HG02885 (cell line): ENCODE data around the gene PCSK7.

Experiments used
- ATAC-seq: cut with Tn5 transposase; IDR thresholded peaks from one replicate; pipeline ENCODE4 v1.9.1; 2021; ENCODE audit warnings: mild to moderate bottlenecking; ENCODE audit not compliant: unreplicated experiment, poor library complexity

The PCSK7 gene

DNA sequence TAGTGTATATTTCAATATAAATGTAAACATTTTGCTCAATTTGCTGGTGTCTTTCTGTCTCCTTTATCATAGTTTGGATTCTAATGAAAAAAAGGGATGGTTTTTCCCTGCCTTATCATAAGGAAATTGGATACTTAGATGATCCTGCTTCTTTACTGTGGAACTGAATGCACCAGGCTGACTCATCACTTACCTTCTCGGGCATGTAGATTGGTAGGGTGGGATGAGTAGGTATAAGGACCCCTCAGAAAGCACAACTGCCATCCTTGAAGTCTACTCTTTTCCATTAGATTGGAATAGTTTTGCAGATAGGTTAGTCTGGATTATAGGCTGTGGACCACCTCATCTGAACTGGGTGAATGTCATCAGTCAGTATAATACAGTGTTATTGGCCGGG lies 60.9 kb downstream of the PCSK7 start:
- ATAC-seq = no peak

DNA sequence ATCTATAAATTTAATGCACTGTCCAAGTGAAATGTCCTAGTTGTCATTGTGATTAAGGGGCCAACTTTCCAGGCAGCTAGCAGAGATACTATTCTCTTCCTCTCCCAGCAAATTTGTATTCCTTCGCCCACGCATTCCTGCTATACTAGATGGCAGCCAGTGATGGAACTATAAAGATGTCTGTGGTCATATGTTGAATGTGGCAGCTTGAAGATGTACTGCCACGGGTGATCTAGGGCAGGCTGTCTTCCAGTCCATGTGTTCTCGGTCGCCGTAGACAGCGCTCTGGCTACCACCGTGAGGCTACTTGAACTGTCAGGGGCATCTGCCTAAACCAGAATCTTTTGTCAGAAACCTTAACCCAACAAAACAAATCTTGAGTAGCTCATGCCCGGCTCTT lies 61.7 kb downstream of the PCSK7 start:
- no peak for ATAC-seq

DNA sequence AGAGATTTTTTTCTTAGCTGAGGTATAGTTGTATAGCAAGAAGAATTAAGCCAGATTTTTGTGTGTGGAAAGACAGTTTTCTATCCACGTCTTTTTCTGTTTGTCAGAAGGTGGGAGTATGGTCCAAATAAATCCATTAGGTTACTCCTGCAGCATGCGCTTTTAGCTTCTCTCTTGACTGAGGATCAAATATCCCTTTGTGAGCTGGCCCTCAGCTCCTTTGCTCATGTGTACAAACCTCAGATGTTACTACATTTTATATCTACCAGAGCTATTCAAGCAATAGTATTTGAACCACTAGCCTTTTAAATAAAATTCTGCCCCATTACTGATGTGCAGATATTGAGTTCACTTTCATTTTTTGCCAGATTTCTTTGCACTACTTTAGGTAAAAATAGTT lies 62.1 kb downstream of the PCSK7 start:
- ATAC-seq = no peak

DNA sequence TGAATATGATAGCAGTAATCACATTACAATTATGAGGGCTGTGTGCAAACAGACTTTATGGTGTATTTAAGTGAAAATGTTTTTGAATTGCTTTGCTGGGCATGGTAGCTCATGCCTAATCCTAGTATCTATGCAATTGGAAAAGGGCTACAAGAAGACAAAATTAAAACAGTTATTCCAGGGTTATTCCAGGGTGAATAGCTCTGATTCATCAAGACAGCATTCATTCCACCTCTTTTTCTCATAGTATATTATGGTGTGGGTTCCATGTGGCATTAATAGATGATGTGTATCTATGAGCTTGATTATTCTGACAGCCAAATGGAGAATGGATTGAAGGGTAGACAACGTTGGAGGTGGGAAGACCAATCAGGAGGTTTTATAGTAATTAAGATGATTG lies 65.4 kb downstream of the PCSK7 start:
- ATAC-seq = no peak

GRCh38 chr11:117160826-117161225 lies 71.0 kb downstream of the PCSK7 start:
- no peak for ATAC-seq

DNA sequence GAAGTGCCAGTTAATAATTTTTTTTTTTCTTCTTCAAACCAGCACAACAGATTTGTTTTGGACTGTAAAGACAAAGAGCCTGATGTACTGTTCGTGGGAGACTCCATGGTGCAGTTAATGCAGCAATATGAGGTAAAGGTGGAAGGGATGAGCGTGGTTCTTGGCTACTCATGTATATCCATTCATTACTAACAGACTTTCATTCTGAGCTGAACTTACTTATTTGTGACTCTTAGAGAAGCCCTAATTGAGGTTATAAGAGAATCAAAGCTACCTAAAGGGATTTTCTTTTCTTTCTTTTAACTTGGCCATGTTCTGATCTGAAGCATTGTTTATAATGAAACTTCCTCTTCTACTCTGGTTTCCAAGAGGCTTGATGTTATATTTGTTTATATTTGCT lies 72.0 kb downstream of the PCSK7 start:
- ATAC-seq = no peak

DNA sequence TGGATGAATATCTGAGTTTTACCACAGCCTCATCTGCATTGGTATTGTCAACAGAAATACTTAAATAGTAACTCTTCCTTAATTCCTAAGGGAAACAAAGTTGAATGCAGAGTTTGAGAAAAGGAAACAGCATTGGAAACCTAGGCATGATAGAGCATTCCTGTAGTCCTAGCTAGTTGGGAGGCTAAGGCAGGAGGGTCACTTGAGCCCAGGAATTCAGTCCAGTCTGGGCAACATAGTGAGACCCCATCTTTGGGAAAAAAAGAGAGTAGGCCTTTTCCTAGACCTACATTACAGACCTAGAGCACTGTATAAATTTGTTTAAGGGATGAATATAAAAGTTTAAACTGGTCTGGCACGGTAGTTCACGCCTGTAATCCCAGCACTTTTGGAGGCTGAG lies 74.4 kb downstream of the PCSK7 start:
- ATAC-seq = no peak

GRCh38 chr11:117154468-117154867 lies 77.4 kb downstream of the PCSK7 start:
- ATAC-seq = no peak
